T-helper 1 cell treated with Interleukin-12 subunit alpha and Interleukin-12 subunit beta and Interleukin-4 antibody, amounts not matched to agents 30 μg/mL and 1 μg/mL, for 36 hours (primary cell): ENCODE measurements around the gene LIMK2.
A peak's percentile ranks its signal among the peaks of the same experiment; 100 is the strongest.
"Not testable (repeated sequence)": the region's sequence is repeated elsewhere in the genome, so short reads cannot be mapped to it uniquely, and the experiment has no call there.

Source experiments
- H3K27ac Mint-ChIP-seq: one replicate; pipeline ENCODE4 v1.8.0; 2021; ENCODE audit warnings: mild to moderate bottlenecking, mixed read lengths
- H3K27me3 Mint-ChIP-seq: one replicate; pipeline ENCODE4 v1.8.0; 2021; ENCODE audit warnings: low read depth, mixed read lengths
- H3K36me3 Mint-ChIP-seq: one replicate; pipeline ENCODE4 v1.8.0; 2021; ENCODE audit warnings: low read depth, mixed read lengths
- H3K4me1 Mint-ChIP-seq: one replicate; pipeline ENCODE4 v1.8.0; 2021; ENCODE audit warnings: low read depth, mixed read lengths
- H3K4me3 Mint-ChIP-seq: one replicate; pipeline ENCODE4 v1.8.0; 2021; ENCODE audit warnings: mild to moderate bottlenecking, moderate library complexity, mixed read lengths
- H3K9me3 Mint-ChIP-seq: one replicate; pipeline ENCODE4 v1.8.0; 2021; ENCODE audit warnings: mixed read lengths

The LIMK2 gene

GRCh38 chr22:31292236-31292989, 80.3 kb downstream of the LIMK2 start, which contains the start of gene PIK3IP1:
PIK3IP1 (minus strand) TSS chr22:31292488; CDS start chr22:31292344, 144 bp downstream.
- Mint-ChIP-seq H3K4me1 (peaks cover 61% of the 10 kb centered on the region), H3K27me3 (no peaks in the 10 kb centered on the region), H3K9me3 (no peaks in the 10 kb centered on the region), H3K27ac (peak within 1 kb of the TSS; percentile 97), H3K4me3 (peak within 1 kb of the TSS; percentile 98), H3K36me3 (peaks cover 39% of the 10 kb centered on the region)

DNA sequence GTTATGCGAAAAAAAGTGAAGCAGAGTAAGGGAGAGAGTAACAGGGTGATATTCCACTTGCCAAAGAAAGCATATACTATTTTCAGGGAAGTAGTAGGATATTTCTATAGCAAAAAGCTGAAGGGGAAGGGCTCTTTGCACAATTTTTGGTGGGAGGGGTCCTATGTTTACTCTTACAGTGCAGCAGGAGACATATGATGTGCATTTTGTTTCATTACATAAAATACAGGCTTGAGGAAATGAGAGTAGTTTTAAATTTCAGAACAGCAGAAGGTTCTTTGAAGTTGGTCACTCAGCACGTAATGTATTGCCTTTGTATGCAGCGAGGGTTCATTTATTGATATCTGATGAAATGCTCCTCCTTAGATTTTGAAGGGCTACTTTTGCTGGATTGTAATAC, 83.3 kb downstream of the LIMK2 start:
- H3K27ac Mint-ChIP-seq, result no peak overlapping the region
- peaks cover 16% of the 10 kb centered on the region for H3K36me3 Mint-ChIP-seq
- H3K4me1 Mint-ChIP-seq, result peaks cover 35% of the 10 kb centered on the region
- H3K27me3 Mint-ChIP-seq, result peaks cover 5% of the 10 kb centered on the region
- H3K9me3 Mint-ChIP-seq, result no peaks in the 10 kb centered on the region
- peak overlapping the region; percentile 46 for H3K4me3 Mint-ChIP-seq

DNA sequence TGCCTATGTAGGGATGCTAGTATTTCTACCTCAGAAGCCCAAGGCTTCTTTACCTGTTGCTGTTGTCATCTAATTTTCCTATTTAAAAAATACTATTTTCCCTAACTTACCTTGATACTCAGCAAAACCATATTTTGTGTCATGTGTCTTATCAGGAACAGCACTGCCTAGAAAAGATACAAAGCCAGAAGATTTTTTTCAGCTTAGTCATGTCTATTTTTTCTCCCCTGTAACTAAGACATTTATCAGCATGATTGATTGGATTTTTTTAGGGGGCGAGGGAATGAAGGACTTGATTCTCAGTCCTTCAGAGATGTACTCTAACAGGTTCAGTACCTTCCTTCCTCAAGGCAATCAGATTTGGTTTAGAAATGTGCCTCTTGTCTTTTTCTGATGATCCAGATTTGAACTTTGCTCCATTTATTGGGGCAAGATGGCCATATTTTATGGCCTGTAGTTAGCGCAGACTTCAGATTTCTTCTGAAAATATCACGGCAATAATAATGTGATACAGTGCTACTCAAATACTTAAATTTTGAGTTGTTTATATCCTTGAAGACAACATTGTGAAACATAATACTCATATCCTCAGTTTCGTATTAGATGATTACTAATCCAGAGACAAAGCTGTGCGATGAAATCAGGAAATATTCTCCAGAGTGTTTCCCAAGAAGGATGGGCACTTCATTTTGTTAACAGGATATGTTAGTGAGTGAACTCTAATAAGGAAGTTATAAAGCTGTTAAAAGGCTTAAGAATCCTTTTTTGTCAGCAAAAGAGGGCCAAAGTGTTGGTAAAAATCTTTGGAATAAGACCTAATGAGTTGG, 83.9 kb downstream of the LIMK2 start:
- Mint-ChIP-seq H3K9me3 (no peaks in the 10 kb centered on the region), H3K4me1 (peaks cover 33% of the 10 kb centered on the region), H3K4me3 (peak overlapping the region; percentile 9), H3K36me3 (peaks cover 12% of the 10 kb centered on the region), H3K27ac (peak overlapping the region; percentile 29), H3K27me3 (peaks cover 8% of the 10 kb centered on the region)

DNA sequence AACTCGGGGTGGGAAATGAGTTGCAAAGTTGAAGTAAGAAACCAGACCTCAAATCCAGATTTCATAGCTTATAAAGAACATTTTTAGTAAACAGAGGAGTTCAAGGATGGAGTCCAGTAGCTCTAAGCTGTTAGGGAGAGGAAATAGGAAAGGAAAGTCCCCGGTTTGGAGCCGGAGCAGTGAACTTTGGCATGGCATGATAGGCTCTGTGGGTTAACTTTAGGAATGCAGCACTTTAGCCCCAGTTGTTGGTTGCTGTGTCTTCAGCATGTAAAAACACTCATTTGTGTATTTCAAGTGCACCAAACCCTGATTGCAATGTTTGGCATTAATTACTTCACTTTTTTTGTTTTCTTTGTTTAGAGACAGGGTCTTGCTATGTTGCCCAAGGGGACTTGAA, 88.8 kb downstream of the LIMK2 start:
- Mint-ChIP-seq H3K4me3 (no peak overlapping the region), H3K4me1 (peaks cover 14% of the 10 kb centered on the region), H3K27me3 (peaks cover 8% of the 10 kb centered on the region), H3K36me3 (peaks cover 8% of the 10 kb centered on the region), H3K27ac (no peak overlapping the region), H3K9me3 (no peaks in the 10 kb centered on the region)

DNA sequence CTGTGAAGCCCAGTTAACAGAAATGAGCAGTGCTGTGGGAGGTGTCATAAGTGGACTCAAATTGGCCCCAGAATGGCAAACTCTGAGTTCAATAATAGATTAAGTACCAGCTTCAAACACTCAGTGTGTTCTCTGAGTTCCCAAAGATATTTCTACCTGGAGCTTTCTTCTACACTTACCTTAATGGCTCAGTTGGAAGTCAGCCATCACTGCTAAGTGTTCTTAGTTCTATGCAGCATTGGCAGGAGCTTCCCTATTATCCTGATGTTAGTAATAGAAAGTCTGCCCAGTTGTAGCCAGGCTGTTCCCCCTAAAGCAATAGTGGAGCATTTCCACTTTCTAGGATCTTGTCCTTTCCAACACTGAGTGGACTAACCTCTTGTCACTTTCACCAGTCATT, 89.9 kb downstream of the LIMK2 start:
- no peak overlapping the region for H3K27ac Mint-ChIP-seq
- peaks cover 8% of the 10 kb centered on the region for H3K27me3 Mint-ChIP-seq
- peaks cover 11% of the 10 kb centered on the region for H3K4me1 Mint-ChIP-seq
- no peak overlapping the region for H3K4me3 Mint-ChIP-seq
- peaks cover 8% of the 10 kb centered on the region for H3K36me3 Mint-ChIP-seq
- H3K9me3 Mint-ChIP-seq, result no peaks in the 10 kb centered on the region

GRCh38 chr22:31302537-31302936, 90.4 kb downstream of the LIMK2 start:
- Mint-ChIP-seq H3K36me3 (peaks cover 8% of the 10 kb centered on the region), H3K4me3 (no peak overlapping the region), H3K4me1 (peaks cover 12% of the 10 kb centered on the region), H3K27ac (no peak overlapping the region), H3K27me3 (peaks cover 8% of the 10 kb centered on the region), H3K9me3 (no peaks in the 10 kb centered on the region)

- Mint-ChIP-seq H3K36me3 (peaks cover 7% of the 10 kb centered on the region), H3K4me1 (peaks cover 23% of the 10 kb centered on the region), H3K27ac (no peak overlapping the region), H3K9me3 (no peaks in the 10 kb centered on the region), H3K27me3 (peaks cover 4% of the 10 kb centered on the region), H3K4me3 (no peak overlapping the region)
These were observed 93.1 kb downstream of the LIMK2 start for GRCh38 chr22:31305194-31305593.

DNA sequence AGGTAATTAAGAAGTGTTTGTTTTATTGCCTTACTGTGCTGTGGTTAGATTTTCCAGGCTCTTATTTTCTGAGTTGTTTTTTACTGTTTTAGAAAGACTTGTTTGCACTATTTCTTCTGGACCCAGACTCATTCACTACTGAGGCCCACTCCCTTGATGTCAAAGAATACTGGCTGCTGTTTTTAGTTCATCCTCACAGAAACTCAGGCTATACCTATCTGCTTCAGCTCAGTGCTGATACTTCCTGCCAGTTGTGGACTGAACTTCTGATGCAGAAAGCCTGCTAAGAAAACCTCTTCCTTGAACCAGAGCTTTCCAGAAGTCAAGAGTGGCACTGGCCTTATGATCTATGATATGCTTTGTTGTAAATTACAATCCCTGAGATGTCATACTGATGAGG, 96.1 kb downstream of the LIMK2 start:
- Mint-ChIP-seq H3K4me3 (no peak overlapping the region), H3K4me1 (peaks cover 22% of the 10 kb centered on the region), H3K27me3 (no peaks in the 10 kb centered on the region), H3K9me3 (no peaks in the 10 kb centered on the region), H3K27ac (peak overlapping the region; percentile 49), H3K36me3 (peaks cover 4% of the 10 kb centered on the region)

GRCh38 chr22:31313366-31314147, 101.5 kb downstream of the LIMK2 start:
- H3K27ac Mint-ChIP-seq, result peak overlapping the region; percentile 27

DNA sequence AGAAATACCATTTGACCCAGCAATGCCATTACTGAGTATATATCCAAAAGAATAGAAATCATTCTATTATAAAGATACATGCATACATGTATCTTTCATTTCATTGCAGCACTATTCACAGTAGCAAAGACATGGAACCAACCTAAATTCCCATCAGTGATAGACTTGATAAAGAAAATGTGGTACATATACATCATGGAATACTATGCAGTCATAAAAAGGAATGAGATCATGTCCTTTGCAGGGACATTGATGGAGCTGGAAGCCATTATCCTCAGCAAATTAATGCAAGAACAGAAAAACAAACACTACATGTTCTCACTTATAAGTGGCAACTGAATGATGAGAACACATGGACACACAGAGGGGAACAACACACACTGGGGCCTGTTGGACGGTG, 102.1 kb downstream of the LIMK2 start:
- Mint-ChIP-seq H3K36me3 (peaks cover 23% of the 10 kb centered on the region), H3K9me3 (peaks cover 17% of the 10 kb centered on the region)
- H3K4me1 Mint-ChIP-seq, H3K4me3 Mint-ChIP-seq, H3K27ac Mint-ChIP-seq, H3K27me3 Mint-ChIP-seq: not testable (repeated sequence)

More at GRCh38 chr22:31313366-31314147, 101.5 kb downstream of the LIMK2 start:
- Mint-ChIP-seq H3K27me3 (no peaks in the 10 kb centered on the region), H3K4me1 (peaks cover 8% of the 10 kb centered on the region), H3K4me3 (no peak overlapping the region), H3K9me3 (peaks cover 17% of the 10 kb centered on the region), H3K36me3 (peaks cover 23% of the 10 kb centered on the region)

DNA sequence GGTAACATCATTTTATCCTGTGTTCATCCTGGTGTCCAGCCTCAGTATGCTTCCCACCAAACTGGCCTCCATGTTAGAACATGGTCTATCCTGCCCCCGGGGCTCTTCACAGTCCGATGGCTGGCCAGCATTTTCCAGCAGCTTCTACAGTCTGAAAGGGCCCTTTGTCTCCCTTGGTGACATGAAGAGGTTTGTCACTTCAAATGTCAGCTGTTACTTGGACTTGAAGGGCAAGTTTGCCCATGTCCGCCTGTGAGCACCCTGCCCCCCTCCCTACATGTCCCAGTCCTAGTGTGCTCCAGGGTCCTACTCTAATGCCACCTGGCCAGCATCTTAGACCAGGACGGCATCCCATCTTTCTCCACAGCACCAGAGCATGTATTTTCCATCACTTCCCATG, 109.3 kb downstream of the LIMK2 start:
- H3K27ac Mint-ChIP-seq, result no peak overlapping the region

DNA sequence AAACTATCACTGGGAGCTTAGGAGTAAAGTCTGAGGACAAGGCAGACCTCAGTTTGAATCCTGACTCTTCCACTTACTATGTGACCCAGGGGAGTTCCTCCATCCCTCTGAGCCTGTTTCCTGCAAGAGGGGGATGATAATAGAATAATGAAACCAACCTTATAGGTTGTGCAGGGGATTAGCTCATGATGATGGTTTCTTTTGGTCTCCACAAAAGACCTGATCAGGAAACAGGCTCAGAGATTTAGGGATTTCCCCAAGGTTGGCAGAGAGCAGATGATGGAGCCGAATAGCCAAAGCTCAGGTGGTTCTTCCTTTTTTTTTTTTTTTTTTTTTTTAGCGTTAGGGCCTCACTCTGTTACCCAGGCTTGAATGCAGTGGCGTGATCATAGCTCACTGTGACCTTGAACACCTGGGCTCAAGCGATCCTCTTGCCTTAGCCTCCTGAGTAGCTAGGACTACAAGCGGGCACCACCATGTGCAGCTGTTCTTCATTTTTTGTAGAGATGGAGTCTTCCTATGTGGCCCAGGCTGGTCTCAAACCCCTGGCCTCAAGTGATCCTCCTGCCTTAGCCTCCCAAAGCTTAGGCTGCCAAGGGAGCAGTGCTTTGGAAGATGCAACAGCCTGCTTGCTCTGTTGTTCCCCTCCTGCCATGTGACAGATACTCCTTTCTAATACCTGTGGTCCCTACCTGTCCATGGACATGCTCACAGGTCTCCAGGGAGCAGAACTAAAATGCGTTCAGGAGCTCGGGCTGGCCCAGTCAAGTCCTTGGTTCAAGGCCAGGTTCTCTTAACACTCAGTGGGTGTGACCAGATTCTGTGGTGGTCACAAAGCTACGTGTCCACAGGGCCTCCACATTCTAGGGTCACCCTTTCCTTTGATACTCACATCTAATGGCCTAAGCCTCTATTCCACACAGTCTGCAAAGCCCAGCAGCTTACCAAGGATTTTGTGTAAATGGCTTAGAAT, 111.8 kb downstream of the LIMK2 start:
- H3K27ac Mint-ChIP-seq, result no peak overlapping the region

More for the DNA sequence above, 109.3 kb downstream of the LIMK2 start:
- Mint-ChIP-seq H3K36me3 (peaks cover 13% of the 10 kb centered on the region), H3K4me3 (no peak overlapping the region), H3K27me3 (no peaks in the 10 kb centered on the region), H3K9me3 (no peaks in the 10 kb centered on the region), H3K4me1 (peaks cover 2% of the 10 kb centered on the region)

GRCh38 chr22:31326877-31327276, 114.8 kb downstream of the LIMK2 start:
- no peaks in the 10 kb centered on the region for H3K9me3 Mint-ChIP-seq
- H3K4me1 Mint-ChIP-seq, result peaks cover 16% of the 10 kb centered on the region
- H3K4me3 Mint-ChIP-seq, result no peak overlapping the region
- H3K27ac Mint-ChIP-seq, result no peak overlapping the region
- H3K36me3 Mint-ChIP-seq, result peaks cover 38% of the 10 kb centered on the region
- no peaks in the 10 kb centered on the region for H3K27me3 Mint-ChIP-seq

More for the DNA sequence above, 111.8 kb downstream of the LIMK2 start:
- Mint-ChIP-seq H3K4me1 (peaks cover 2% of the 10 kb centered on the region), H3K27me3 (no peaks in the 10 kb centered on the region), H3K36me3 (peaks cover 30% of the 10 kb centered on the region), H3K4me3 (no peak overlapping the region), H3K9me3 (no peaks in the 10 kb centered on the region)
